GM10266 (cell line): ENCODE data around the gene SLC1A2.

Source experiments
- DNase-seq: peaks from one replicate; pipeline ENCODE4 v3.0.0; 2012; ENCODE audit errors: extremely low spot score
- CTCF ChIP-seq: IDR thresholded peaks from 2 replicates; pipeline ENCODE4 v1.5.1; 2012; ENCODE audit warnings: mild to moderate bottlenecking, low read depth; ENCODE audit not compliant: control insufficient read depth, insufficient read depth; ENCODE audit errors: missing control alignments

The SLC1A2 gene

GRCh38 chr11:35237860-35238715 is 181.3 kb downstream of the SLC1A2 start:
- peak; percentile 47 for DNase-seq
- peak; percentile 73 for TF ChIP-seq CTCF

GRCh38 chr11:35237351-35237750 is 182.0 kb downstream of the SLC1A2 start:
- DNase-seq: no peak

GRCh38 chr11:35236667-35237003 is 182.7 kb downstream of the SLC1A2 start:
- DNase-seq: no peak

More at GRCh38 chr11:35237351-35237750, 182.0 kb downstream of the SLC1A2 start:
- no peak for TF ChIP-seq CTCF

GRCh38 chr11:35235936-35236666 is 183.3 kb downstream of the SLC1A2 start:
- DNase-seq: no peak

More at GRCh38 chr11:35236667-35237003, 182.7 kb downstream of the SLC1A2 start:
- TF ChIP-seq CTCF: no peak

GRCh38 chr11:35235498-35235897 is 183.9 kb downstream of the SLC1A2 start:
- no peak for DNase-seq
- no peak for TF ChIP-seq CTCF

More at GRCh38 chr11:35235936-35236666, 183.3 kb downstream of the SLC1A2 start:
- TF ChIP-seq CTCF: no peak

GRCh38 chr11:35235157-35235468 is 184.2 kb downstream of the SLC1A2 start:
- no peak for DNase-seq
- no peak for TF ChIP-seq CTCF
